ENCODE measurements around the gene IRF2.

IRF2 gene

GRCh38 chr4:184474263-184475095, at the start of gene IRF2:
Gene IRF2 (minus strand): TSS chr4:184474550. CDS start chr4:184429064, 45,486 bp downstream.
- peak; percentile 98 for DNase-seq

GRCh38 chr4:184515606-184516005, 41.3 kb upstream of the IRF2 start:
- DNase-seq: no peak

GRCh38 chr4:184514121-184514988, 40.0 kb upstream of the IRF2 start:
- DNase-seq: peak; percentile 45

DNA sequence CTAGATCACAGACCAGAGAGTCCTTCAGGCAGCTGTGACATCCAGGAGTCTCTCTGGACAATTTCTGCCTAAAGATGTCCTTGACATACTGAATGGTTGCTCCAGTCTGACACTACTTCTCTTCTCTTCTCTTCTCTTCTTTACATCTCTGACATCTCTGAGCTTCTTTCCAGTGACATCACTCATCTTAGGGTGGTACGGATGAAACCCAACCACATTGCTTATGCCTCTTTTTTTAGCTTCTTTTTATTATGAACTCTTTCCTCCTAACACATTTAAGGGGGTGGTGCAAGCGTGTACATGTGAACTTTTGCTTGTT, 39.4 kb upstream of the IRF2 start:
- DNase-seq: no peak

DNA sequence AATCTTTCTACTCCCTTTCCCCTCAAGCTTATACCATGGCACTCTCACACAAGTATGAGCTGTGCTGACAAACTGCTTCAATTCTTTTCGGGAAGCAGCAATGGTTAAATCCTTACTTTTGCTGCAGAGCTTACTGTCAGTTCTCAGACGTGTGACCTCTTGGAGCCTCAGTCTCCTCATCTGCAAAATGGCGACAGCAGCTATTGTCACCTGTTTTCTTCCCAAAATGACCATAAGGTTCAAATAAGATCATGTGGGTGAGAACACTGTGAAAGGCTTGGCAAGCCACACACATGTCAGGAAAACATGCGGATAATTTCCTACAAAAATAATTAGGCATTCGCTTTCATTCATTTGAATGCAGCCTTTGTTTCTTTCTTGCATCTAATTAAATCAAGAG, 36.8 kb upstream of the IRF2 start:
- DNase-seq: no peak

- DNase-seq: no peak
These were observed 36.1 kb upstream of the IRF2 start for GRCh38 chr4:184510401-184510800.

DNA sequence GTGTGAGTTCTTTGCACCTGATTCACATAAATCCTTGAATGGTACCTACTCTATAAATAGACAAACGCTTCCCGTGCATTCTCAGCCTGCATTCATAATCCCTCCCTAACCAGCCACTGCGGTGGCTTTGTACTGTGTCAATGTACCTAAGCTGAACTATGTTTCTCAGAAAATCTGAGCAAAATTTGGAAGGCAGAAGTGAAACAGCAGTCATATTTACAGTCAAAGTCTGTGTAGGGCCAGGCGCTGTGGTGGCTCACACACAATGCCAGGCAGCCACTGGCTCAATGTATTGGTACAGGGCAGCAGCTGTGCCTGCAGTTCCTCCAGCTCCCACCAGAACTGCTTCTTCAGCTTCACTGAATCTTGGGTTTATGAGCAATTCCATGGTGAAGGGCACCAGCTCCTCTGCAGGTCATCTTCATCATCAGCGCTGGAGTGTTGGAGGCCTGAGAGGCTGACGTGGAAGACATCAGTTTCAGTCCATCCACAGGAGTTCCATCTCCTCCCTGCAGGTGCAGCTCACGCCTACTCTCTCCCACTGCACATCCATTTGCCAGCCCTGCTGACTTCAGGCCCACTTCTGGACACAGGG, 32.3 kb upstream of the IRF2 start:
- DNase-seq: no peak

GRCh38 chr4:184504385-184504784, 30.0 kb upstream of the IRF2 start:
- DNase-seq: no peak

DNA sequence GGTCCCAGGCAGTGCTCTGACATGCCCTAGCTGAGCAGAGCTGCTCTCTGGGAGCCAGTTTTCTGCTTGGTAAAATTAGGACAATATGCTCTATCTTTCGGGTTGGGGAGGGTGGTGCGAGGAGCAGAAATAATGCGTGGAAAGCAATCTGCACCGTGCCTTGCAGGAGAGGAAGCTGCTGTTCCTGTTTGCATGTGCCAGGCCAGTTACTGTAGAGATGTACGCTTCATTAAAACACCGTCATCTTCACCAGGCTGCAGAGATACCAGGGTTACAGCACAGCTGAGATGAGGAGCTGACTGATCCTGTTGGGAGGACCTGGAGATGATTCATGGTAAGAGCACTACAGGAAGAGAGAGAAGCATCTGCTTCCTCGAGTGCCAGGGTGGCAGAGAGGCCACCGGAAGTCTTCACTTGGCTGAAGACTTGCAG, 29.5 kb upstream of the IRF2 start:
- no peak for DNase-seq

GRCh38 chr4:184500748-184501589, 26.6 kb upstream of the IRF2 start:
- DNase-seq: no peak

DNA sequence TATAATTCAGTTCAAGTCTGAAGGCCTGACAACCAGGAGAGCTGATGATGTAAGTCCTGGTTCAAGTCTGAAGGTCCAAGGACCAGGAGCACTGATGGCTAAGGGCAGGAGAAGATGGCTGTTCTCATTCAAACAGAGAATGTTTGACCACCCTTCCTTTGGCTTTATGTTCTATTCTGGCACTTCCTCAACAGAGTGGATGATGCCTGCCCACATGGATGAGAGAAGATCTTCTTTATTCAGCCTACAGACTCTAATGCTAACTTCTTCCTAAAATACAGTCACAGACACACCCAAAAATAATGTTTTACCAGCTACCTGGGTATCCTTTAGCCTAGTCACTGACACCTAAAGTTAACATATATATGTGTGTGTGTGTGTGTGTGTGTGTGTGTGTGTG, 25.6 kb upstream of the IRF2 start:
- no peak for DNase-seq

- no peak for DNase-seq
These were observed 24.2 kb upstream of the IRF2 start for GRCh38 chr4:184498598-184498997.

DNA sequence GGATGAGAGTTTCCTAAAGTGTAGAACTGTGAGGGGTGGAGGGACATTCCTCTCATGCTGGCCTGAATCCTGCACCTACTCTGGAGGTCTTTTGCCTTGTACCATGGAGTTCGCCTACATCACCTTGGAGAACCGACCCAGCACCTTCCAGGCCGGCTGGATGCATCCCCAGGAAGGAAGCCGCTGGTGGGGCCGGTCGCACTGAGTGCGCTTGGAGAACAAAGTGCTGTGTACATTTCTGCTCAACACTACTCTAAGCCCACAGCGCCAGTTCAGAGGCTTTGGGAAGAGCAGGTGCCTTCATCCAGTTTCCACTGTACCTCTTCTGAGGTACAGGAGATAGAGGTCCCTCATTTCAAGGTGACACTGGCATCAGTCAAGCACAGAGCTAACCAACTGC, 15.4 kb upstream of the IRF2 start:
- no peak for DNase-seq

DNA sequence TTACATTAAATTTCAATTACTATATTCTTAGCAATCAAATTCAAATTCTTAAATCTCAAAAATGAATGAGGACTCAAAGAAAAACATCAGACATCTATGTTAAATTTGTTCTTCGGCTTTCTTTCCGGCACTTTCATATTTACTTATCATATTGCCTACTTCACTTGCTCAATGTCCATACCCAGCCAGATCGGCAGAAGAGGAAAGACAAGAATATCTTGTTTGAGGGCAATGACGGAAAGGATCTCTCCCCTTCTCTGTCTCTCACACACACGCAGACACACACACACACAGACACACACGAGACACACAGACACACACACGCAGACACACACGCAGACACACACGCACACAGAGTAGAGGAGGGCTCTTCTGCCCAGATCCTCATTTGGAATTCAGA, 13.2 kb upstream of the IRF2 start:
- peak; percentile 35 for DNase-seq

DNA sequence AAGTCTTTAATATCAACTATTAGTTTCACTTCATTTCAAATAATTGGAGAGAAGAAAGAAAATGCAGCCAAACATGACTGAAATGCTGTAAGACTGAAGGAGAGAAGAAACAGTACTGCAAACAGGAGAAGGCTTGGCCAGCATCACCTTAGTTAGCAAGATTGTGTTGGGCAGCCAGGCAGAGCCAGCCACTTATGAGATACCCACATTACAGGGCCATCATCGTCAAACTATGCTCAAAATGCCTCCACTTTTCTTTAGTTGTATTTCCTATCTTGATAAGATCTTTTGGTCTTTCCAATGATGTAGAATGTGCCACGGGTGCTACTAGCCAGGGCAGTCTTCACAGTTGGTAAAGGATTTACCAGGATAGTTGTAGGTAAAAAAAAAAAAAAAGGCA, 10.9 kb upstream of the IRF2 start:
- no peak for DNase-seq

- DNase-seq: no peak
These were observed 7.2 kb upstream of the IRF2 start for GRCh38 chr4:184481544-184481943.

DNA sequence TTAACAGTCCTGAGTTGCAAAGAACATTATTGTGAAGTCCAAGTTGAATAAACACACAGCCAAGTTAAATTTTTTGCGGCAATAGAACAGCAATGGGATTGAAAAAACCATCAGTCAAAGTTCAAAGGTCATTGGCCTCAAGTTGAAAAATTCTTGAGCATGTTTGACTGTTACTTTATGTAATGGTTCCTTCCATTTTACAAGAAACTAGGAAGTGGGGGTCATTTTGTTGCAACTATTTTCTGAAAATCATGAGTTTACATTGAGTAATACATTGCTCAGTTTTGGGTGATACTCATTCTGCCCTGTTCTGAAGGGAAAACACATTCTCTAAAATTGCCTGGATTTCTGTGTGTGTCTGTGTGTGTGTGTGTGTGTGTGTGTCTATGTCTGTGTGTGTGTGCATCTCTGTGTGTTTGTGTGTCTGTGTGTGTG, 5.2 kb upstream of the IRF2 start:
- DNase-seq: no peak

- DNase-seq: peak; percentile 46
These were observed 3.0 kb upstream of the IRF2 start for GRCh38 chr4:184477201-184477999.

GRCh38 chr4:184476695-184477094, 2.3 kb upstream of the IRF2 start:
- DNase-seq: no peak

DNA sequence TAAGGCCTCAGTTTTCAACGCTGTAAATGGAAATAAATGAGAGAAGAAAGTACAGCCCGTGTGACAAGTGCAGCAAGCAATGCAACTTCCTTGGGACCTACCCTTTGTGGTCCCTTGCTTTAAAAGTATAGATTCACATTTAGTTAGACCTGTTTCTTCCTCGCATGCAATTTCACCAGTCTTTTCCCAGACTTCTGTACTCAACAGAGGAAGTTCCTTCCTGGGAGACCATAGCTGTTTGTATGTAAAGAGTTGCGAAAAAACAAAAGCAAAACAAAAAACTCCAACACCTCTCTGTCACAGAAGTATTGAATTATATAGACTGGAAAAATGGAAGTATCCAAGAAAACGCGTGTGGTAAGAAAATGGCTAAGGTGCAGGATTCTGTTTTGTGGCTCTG, 1.1 kb upstream of the IRF2 start:
- DNase-seq: no peak

DNA sequence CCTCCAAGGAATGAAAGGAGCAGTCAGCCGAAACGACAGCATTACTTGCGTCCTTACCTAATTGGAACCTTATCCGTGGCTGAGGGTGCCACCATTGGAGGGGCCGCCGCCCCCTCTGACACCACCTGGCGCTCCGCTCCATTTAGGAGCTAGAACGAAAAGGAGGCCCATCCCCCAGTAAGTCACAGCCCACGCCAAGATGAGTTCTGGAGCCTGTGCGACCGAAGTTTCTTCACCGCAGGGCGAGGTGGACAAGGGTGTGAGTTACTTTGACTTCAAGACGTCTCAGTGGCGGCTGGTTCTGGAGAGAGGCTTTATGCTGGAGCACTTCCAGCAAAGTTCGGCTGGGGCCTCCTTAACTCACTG, 729 bp upstream of the IRF2 start:
- peak; percentile 64 for DNase-seq
